GM21515 (cell line): ENCODE data around the gene WDR48.

ENCODE experiments used
- ATAC-seq: cut with Tn5 transposase; IDR thresholded peaks from one replicate; pipeline ENCODE4 v1.9.1; 2021; ENCODE audit not compliant: unreplicated experiment

WDR48 gene

GRCh38 chr3:39063143-39063542 is 11.3 kb downstream of the WDR48 start:
- ATAC-seq = no peak

GRCh38 chr3:39064646-39065045 is 12.8 kb downstream of the WDR48 start:
- ATAC-seq = no peak

- peak; percentile 91 for ATAC-seq
These were observed 13.4 kb downstream of the WDR48 start for GRCh38 chr3:39065197-39065596.

GRCh38 chr3:39067286-39067685 is 15.5 kb downstream of the WDR48 start:
- ATAC-seq = no peak

- ATAC-seq = no peak
These were observed 16.7 kb downstream of the WDR48 start for GRCh38 chr3:39068556-39068955.

- ATAC-seq = no peak
These were observed 24.1 kb downstream of the WDR48 start for GRCh38 chr3:39075910-39076309.

- ATAC-seq = no peak
These were observed 27.7 kb downstream of the WDR48 start for GRCh38 chr3:39079530-39079929.

- no peak for ATAC-seq
These were observed 28.2 kb downstream of the WDR48 start for GRCh38 chr3:39080026-39080425.

- no peak for ATAC-seq
These were observed 31.0 kb downstream of the WDR48 start for GRCh38 chr3:39082666-39083313.

GRCh38 chr3:39086144-39086543 is 34.3 kb downstream of the WDR48 start:
- no peak for ATAC-seq

- ATAC-seq = no peak
These were observed 36.6 kb downstream of the WDR48 start for GRCh38 chr3:39088456-39088855.

GRCh38 chr3:39088889-39089288 is 37.1 kb downstream of the WDR48 start:
- no peak for ATAC-seq

- no peak for ATAC-seq
These were observed 39.1 kb downstream of the WDR48 start for GRCh38 chr3:39090922-39091321.

GRCh38 chr3:39094851-39095677 is 43.2 kb downstream of the WDR48 start:
- no peak for ATAC-seq

GRCh38 chr3:39095778-39096177 is 44.0 kb downstream of the WDR48 start:
- no peak for ATAC-seq

GRCh38 chr3:39096775-39097174 is 45.0 kb downstream of the WDR48 start:
- ATAC-seq = no peak

GRCh38 chr3:39097716-39098472 is 46.1 kb downstream of the WDR48 start:
- no peak for ATAC-seq

- ATAC-seq = no peak
These were observed 46.7 kb downstream of the WDR48 start for GRCh38 chr3:39098473-39099000.

- ATAC-seq = no peak
These were observed 47.4 kb downstream of the WDR48 start for GRCh38 chr3:39099242-39099641.

GRCh38 chr3:39099738-39100499 is 48.1 kb downstream of the WDR48 start:
- no peak for ATAC-seq

- ATAC-seq = no peak
These were observed 48.7 kb downstream of the WDR48 start for GRCh38 chr3:39100500-39100886.
